Jurkat, Clone E6-1 (cell line): ENCODE results near the gene NRCAM.

Experiments used
- DNase-seq: peaks from one replicate; pipeline ENCODE4 v3.0.0-alpha.2; 2011; ENCODE audit warnings: low read depth, low spot score
- H3K4me3 ChIP-seq: 2 replicates; pipeline ENCODE4 v1.5.1; 2011; ENCODE audit warnings: mild to moderate bottlenecking, low read length, control low read depth, moderate library complexity

NRCAM gene

DNA sequence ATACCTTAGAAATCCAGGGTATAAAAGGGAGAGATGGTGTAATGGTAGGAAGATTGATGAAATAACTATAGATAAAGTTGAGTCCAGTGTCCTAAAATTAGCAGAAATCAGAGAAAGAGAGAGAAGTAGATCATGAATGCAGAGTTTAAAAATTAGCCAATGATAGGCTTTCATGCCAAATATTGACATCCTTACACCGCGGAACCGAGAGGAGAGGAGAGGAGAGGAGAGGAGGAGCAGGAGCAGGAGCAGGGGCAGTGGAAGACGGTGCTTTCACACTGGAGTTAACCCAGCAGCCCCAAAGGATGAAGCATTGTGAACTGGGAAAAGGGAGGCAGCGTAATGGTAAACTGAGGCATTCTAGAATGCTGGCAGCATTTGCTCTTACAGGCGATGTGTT is 291.9 kb downstream of the NRCAM start:
- H3K4me3 ChIP-seq, result no peak overlapping the region
- DNase-seq, result no peak

DNA sequence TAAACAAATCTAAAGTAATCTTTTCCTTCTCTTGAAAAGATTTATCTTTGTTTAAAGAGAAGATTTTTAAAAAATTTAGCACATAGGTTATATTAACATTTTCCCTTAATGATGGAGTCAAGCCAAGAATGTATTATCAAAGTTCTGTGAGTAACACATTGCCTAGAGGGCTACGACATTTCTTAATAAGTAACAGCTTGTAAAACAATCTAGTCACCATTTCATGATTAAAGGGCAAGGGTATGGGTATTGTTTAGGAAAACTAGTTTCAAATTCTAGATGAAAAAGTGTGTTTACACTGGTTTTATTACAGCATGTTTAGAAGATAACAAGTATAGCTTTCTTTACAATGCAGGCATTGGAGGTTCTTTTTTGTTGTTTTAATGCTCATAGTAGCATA is 297.5 kb downstream of the NRCAM start:
- no peak for DNase-seq
- no peak overlapping the region for H3K4me3 ChIP-seq

DNA sequence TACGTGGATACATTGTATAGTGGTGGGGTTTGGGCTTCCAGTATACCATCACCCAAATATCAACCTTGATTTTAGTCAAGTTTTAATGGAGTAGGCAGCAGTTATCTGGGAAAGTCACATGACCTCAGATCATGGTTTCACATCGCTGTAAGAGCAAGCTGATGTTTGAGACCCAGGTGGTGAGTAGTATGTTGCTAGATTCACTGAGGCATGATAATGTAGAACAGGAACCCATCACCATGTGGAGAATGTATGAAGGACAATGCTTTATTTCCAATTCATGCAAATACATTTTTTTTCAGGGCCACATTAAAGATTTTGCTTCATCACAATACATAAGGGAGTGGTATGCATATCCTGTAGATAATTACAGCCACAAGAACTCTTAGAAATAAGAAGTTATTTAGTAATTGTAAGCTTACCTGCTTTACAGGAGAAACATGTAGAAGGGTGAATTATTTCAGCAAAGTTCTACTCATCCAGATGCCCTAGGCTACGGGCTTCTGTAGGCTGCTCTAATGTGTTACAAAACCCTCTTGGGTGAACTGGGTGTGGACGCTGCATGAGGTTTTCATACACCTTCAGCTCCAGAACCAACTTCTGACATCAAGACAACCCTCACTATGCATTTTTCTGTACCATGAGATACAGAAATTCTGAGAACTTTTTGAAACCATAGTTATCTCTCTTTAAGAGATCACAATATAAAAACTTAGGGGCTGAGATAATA is 298.5 kb downstream of the NRCAM start:
- H3K4me3 ChIP-seq, result no peak overlapping the region
- no peak for DNase-seq

DNA sequence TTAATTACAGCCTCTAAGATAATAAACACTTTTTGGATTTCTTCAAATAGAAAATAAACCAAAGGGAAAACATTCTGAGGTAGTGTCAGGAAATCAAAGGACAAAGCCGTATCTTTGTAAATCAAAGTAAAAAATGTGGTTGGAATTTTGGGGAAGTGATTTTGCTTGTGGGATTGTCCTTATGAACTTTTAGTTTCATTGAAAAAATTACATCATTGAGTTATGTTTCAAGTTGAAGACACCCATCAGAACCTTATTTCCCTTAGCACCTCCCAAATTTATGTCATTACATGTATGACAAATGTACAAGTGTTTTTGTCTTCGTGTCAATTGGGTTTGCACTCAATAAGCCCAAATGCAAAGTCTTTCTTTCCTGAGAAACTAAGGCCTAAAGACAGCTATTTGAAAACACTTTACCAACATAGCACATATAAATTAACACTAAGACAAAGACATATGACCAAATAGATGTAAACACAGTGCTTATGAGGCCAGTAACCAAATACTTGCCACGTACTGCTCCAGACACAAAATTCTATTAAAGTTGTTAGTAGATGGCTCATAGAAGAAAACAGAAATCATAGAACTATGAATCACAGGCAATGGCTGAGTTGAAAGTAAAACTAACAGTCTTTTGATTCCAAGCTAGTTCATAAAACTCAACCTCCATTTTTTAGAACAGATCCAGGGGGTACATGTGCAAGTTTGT is 299.2 kb downstream of the NRCAM start:
- DNase-seq, result no peak
- no peak overlapping the region for H3K4me3 ChIP-seq

DNA sequence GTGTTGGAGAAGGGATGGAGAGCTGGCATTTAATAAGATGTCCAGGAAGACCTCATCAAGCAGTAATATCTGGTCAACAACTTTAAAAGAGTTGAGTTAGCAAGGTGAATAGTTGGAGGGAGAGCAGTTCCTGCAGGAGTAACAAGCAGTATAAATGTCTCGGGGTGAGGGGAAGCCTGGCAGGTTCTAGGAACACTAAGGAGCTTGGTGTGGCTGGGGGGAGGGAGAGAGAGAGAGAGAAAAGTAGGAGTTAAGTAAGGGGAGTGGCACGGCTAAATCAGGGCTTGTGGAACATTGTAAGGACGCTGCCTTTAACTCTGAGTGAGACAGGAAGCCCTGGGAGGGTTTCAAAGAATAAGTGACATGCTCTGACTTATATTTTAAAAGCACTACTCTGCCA is 304.0 kb downstream of the NRCAM start:
- H3K4me3 ChIP-seq, result no peak overlapping the region
- DNase-seq, result no peak

DNA sequence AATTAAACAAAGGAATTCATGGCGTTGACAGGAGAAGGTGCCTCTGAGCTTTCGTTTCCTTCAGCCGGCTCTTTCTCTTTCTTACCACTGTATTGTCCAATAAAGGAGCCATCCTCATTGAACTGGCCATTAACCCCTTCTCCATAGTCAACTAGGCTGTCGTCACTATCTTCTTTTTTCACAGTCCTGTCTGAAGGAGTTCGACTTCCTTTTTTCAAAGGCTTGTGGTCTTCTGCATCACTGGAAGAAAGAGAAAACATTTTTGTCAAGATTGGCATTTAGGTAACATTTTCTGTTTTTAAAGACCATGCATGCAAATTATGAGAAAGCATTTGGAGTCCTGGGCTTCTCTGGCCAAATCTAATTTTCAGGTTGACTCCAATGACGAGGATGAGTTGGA is 306.3 kb downstream of the NRCAM start:
- no peak overlapping the region for H3K4me3 ChIP-seq
- no peak for DNase-seq

DNA sequence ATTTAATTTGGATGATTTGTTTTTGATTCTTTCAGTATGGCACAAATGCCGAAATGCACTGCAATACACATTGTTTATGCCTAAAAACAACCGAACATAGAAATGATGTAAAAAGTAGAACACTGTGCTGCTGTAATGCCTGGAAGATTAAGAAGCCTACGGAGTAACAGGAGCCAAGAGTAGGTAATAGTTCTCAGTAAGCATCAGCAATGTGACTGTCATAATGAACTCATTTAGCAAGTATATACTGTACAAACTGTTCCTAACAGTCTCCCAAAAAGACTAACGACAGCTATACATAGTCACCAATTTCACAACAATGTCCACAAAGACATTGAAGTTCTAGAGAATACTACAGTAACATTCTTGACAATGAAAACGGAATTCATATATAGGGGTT is 307.1 kb downstream of the NRCAM start:
- no peak for DNase-seq
- no peak overlapping the region for H3K4me3 ChIP-seq

DNA sequence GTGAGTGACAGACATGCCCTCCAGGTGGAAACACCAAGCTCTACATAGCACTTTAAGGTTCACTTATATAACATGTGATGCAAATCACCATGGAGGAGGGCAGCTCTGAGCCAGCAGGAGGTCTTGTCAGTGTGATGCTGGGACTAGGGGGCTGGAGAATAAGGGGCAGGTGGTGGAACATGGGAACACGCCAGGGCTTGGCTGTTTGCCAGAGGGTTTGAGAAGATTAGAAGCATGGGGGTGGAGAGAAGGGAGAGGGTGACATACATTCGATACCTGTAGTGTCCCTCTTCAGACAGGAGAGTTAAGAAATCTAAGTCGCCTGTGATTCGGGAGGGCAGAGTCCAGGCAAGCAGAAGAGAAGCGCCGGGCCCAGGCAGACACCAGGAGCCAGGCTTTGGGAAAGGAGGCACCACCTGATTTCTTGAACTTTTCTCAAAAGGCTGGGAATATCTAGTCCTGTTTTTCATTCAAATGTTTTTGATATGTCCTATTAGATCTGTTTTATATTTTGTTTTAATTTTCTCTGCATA is 309.1 kb downstream of the NRCAM start:
- H3K4me3 ChIP-seq, result no peak overlapping the region
- no peak for DNase-seq

DNA sequence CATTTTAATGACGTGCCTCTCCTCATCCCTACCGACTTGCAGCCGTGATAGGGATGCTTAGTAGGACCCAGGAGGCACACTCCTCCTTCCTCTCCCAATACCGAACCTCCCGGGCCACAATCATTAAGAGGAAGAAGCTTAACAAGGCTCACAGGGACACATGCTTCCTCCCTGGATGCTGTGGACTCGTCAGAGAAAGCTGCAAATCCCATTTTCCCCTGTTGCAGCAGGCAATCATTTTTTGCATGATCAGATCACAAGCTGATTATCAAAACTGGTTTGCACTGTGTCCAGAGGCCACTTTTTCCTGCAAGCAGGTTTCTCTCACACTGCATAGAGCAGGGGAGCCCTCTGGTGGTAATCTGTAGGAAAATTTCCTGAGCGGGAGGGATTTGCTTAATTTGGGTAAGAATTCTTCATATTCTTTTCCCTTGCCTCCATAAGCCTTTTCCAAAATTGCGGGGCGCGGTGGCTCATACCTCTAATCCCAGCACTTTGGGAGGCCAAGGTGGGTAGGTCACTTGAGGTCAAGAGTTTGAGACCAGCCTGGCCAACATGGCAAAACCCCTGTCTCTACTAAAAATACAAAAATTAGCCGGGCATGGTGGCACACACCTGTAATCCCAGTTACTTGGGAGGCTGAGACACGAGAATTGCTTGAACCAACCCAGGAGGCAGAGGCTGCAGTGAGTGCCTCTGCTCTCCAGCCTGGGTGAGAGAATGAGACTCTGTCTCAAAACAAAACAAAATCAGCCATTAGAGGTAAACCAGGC is 310.0 kb downstream of the NRCAM start:
- no peak overlapping the region for H3K4me3 ChIP-seq
- DNase-seq, result peak; percentile 55

DNA sequence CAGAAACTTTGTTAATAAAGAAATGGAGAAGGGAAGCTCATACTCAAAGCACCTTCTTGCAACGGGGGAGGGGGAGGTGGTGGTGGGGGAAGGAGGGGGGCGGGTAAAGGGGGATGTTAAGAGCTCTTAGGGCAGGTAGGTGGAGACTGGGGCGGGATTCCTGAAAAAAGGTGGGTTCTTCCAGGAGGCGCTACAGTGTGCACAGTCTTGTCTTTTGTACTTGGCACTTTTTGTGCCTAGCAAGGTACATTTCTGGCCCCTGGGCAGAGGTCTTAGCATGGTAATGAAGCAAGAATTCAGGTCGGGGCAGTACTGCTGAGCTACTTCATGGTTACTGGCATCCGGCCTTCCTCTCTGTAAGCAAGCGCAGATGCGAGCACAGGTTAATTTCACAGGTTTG is 310.8 kb downstream of the NRCAM start:
- H3K4me3 ChIP-seq, result no peak overlapping the region
- DNase-seq, result no peak

DNA sequence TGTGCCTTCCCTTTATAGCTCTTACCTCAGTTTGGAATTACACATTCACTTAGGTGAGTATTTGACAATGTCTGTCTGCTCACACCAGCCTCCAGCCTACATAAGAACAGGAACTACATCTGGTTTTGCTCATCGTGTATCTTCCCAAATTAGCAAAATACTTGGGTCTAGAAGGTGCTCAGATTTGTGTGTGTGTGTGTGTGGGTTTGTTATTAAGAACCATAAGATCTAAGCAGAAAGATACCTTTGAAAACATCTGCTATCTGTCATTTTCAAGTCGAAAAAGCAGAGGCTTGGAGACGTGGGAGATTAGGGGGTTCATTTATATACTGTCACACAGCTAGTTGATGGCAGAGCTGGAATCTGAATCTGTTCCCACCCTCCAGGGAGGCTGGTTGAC is 311.3 kb downstream of the NRCAM start:
- no peak overlapping the region for H3K4me3 ChIP-seq
- DNase-seq, result no peak

DNA sequence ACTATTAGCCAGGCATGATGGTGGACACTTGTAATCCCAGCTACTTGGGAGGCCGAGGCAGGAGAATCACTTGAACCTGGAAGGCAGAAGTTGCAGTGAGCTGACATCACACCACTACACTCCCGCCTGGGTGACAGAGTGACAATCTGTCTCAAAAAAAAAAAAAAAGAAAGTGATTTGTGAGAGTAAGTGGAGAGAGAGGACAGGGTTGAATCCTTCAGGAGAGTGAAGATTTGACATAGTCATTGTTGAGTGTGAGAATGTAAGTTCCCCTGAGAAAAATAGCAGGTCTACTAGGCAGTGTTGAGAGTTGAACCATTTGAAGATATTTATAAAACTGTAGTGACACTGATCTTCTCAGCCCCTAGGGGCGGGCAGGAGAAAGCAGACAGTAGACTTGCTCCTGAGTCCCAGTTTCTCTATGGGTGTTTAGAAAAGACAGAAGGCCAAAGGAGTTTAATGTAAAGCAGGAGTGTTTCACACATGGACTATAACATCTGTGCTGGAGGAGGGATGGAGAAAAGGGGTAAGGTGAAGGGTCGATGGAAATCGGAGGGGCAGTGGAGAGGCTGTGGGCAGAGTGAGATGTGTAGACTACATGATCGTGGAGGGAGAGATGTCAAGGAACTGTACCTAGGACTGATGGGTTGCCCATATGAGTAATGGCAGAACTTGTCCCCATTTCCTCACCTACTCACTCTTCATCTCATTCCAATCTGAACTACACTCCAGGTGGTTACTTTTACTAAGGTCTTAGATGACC is 312.4 kb downstream of the NRCAM start:
- no peak overlapping the region for H3K4me3 ChIP-seq
- peak; percentile 7 for DNase-seq

DNA sequence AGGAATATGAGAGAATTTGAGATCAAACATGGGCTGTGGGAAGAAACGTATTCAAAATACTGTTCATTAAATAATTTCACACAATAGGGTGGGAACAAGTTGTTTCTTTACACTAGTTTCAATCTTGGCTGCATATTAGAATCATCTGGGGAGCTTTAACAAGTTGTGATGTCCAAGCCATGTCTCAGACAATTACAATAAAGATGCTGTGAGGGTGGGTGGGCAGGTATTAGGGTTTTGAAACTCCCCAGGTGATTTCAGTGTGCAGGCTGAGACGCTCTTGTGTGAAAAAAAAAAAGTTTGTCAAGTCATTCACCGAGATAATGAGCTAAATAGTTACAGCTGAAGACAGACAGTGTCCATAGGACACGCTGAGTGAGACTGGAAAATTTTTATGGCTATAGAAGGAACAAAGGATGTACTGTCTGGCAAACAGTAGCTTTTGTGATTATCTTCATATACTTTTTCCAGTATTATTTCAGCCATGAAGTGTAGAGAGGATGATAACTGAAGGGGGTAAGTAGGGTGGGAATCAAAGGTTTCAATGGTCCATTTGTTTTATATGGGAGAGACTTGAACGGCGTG is 313.5 kb downstream of the NRCAM start:
- DNase-seq, result no peak

DNA sequence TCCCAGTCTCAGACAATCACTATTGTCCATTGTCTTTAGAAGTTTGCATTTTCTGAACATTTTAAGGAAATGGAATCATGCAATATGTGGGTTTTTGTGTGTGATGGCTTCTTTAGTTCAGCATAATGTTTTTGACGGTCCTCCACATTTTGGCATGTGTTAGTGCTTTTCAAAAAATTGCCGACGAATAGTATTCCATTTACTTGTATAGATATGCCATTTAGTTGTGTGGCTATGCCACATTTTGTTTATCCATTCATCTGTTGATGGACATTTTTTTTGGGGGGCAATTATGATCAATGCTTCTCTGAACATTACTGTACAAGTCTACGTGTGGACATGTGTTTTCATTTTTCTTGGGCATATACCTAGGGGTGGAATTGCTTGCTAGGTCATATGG is 314.1 kb downstream of the NRCAM start:
- no peak overlapping the region for H3K4me3 ChIP-seq
- DNase-seq, result no peak

More for the DNA sequence above, 313.5 kb downstream of the NRCAM start:
- no peak overlapping the region for H3K4me3 ChIP-seq

DNA sequence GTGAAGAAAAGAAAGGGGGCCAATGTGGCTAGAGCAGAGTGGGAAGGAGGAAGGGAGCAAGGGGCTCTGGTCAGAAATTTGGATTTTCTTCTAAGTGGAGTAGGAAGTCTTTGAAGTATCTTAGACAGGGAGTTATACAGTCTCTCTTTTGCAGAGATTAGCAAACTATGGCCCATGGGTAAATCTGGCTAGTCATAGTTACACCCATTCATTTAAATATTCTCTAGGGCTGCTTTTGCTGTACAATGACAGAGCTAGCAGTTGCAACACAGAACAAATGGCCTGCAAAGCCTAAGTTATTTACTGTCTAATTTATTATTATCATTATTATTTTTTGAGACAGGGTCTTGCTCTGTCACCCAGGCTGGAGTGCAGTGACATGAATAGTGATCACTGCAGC is 315.6 kb downstream of the NRCAM start:
- no peak for DNase-seq
- no peak overlapping the region for H3K4me3 ChIP-seq

DNA sequence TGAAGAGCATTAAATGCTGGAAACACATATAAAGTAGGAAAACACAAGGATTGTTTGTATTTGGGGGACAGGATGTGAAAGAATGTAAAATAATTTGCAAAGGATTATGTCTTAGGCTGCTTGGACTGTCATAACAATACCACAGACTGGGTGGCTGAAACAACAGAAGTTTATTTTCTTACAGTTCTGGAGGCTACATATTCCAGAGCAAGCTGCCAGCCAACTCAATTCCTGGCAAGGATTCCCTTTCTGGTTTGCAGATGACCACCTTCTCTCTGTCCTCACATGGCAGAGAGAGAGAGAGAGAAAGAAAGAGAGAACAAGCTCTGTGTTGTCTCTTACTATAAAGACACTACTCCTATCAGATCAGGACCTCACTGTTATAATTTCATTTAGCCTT is 317.3 kb downstream of the NRCAM start:
- H3K4me3 ChIP-seq, result no peak overlapping the region
- DNase-seq, result no peak

DNA sequence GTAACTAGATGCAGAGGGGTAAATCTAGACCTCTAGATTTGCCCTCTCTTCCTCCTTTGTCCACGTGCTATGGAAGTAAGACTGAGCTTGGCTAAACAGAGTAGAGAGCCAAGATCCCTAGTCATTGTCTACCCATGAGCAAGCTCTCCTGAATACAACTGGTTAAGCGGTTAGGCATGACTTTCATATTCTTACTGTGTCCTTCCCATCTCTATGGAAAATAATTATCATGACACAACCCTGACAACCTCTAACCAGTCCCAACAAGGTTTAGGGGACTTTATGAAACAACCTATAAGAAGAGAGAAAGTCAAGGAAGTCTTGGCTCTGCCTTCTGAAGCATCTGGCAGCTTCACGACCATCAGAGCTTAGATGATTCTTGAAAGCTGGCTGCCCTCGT is 318.2 kb downstream of the NRCAM start:
- DNase-seq, result no peak
- no peak overlapping the region for H3K4me3 ChIP-seq

DNA sequence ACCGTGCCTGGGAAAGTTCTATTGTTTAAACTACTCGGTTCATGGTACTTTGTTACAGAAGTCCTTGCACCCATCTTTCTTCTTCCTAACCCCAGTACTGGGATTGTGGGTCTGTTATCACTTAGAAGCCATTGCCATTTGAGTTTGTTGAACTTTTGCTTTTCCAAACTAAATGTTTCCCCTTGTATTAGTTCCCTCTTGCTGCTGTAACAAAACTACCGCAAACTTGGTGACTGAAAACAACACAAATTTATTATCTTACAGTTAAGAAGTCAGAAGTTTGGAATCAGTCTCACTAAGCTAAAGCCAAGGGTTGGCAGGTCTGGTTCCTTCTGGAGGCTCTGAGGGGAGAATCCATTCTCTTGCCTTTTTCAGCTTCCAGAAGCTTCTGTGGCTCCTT is 319.2 kb downstream of the NRCAM start:
- DNase-seq, result no peak

DNA sequence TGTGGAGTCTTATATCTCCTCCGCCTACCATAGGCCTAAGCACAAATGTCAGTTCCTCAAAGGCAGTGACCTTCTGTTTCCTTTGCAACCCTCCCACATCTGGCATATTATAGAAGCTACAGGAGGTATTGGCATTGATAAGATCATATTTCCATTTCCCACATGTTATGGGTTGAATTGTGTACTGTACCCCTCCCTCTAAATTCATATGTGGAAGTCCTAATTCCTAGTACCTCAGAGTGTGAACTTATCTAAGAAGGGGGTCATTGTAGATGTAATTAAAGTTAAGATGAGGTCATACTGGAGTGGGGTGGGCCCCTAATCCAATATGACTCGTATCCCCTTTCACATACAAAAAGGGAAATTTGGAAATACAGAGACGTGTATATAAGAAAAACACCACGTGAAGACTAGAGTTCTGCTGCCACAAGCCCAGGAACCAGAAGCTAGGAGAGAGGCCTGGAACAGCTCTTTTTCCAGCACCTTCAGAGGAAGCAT is 320.0 kb downstream of the NRCAM start:
- no peak for DNase-seq
- no peak overlapping the region for H3K4me3 ChIP-seq

More for the DNA sequence above, 319.2 kb downstream of the NRCAM start:
- no peak overlapping the region for H3K4me3 ChIP-seq
